Kidney (tissue), 22 donors: Measurements from ENCODE around the gene ZNF208. TPM values are rescaled to one million over a fixed set of nuclear protein-coding genes. Genes with fewer than 3 reads are reported as not detected.
A peak's percentile ranks its signal among the peaks of the same experiment; 100 is the strongest.
"Not testable (repeated sequence)": the region's sequence is repeated elsewhere in the genome, so short reads cannot be mapped to it uniquely, and the experiment has no call there.

Experiments
- DNase-seq, 5 donors: peaks; one replicate each; pipeline ENCODE4 v3.0.0-alpha.2; 2013 to 2020
- FAIRE-seq: peaks from 2 replicates; lab custom pipeline; 2012; peaks lifted over from hg19 to GRCh38; lab: Jason Lieb, UNC
- H3K27ac ChIP-seq, 2 donors: one replicate each; pipeline ENCODE4 v1.7.0; 2013; ENCODE audit warnings: low read depth in 2 of 2, low read length in 2 of 2, inconsistent platforms in 1 of 2
- H3K27me3 ChIP-seq: one replicate; pipeline ENCODE4 v1.7.1; 2013; ENCODE audit warnings: low read length, inconsistent platforms; ENCODE audit not compliant: control insufficient read depth, insufficient read depth
- H3K36me3 ChIP-seq, 3 donors: one replicate each; pipeline versions ENCODE4 v1.7.0 to v1.7.1; 2013; ENCODE audit warnings: low read length in 3 of 3, control low read depth in 1 of 3, inconsistent platforms in 1 of 3; ENCODE audit not compliant: insufficient read depth in 3 of 3, control insufficient read depth in 2 of 3
- H3K4me1 ChIP-seq, 3 donors: one replicate each; pipeline versions ENCODE4 v1.7.0 to v1.7.1; 2013; ENCODE audit warnings: low read length in 3 of 3, inconsistent platforms in 1 of 3, low read depth in 1 of 3; ENCODE audit not compliant: control insufficient read depth in 2 of 3, insufficient read depth in 2 of 3
- H3K4me3 ChIP-seq, 3 donors: one replicate each; pipeline versions ENCODE4 v1.7.0 to v1.8.1; 2013; ENCODE audit warnings: low read length in 3 of 3, control low read depth in 1 of 3, inconsistent platforms in 1 of 3
- H3K9ac ChIP-seq, 3 donors: one replicate each; pipeline versions ENCODE4 v1.7.0 to v1.7.1; 2013; ENCODE audit warnings: low read length in 3 of 3, control low read depth in 1 of 3, inconsistent platforms in 1 of 3
- H3K9me3 ChIP-seq, 3 donors: one replicate each; pipeline versions ENCODE4 v1.7.0 to v1.7.1; 2013; ENCODE audit warnings: low read length in 3 of 3, control low read depth in 1 of 3, inconsistent platforms in 1 of 3; ENCODE audit not compliant: control insufficient read depth in 2 of 3, insufficient read depth in 1 of 3
- CTCF ChIP-seq: IDR thresholded peaks from 3 replicates; pipeline ENCODE4 v1.5.1; 2012; ENCODE audit warnings: mild to moderate bottlenecking, moderate library complexity, borderline replicate concordance; ENCODE audit not compliant: insufficient read depth; ENCODE audit errors: extremely low read depth
- intact Hi-C: fragments of 100-400 bp; cut with DNase I; formaldehyde crosslinking; loops from one replicate; pipeline ENCODE4 v1.11.1; 2022
- long read RNA-seq, 10 donors: library from polyadenylated mRNA in 1 of 10; unstranded in 1 of 10; transcript quantifications; one replicate each; pipeline ENCODE4 v2.0.0 and lab custom pipeline, GENCODE V29; 2021 to 2026
- polyA plus RNA-seq: library from polyadenylated mRNA; stranded (reverse); fragments of 350-450 nt; fragmentation: Illumina TruSeq; extraction: RNeasy Lipid Tissue Mini Kit (QIAGEN cat#74804); gene quantifications from one replicate; pipeline ENCODE4 v1.2.3, GENCODE V29; 2014; ENCODE audit warnings: low read depth, low replicate concordance; ENCODE audit not compliant: insufficient read depth
- total RNA-seq: library from RNA; stranded (reverse); fragmentation: NEBNext Ultra II Directional; extraction: Animal tissue kit (Norgen Biotek cat#: 25700); gene quantifications from one replicate; pipeline ENCODE4 v1.2.1, GENCODE V29; 2021
- donor health status: control.
- donor health status: control.
- donor health status: control.
- donor health status: control.
- donor health status: control.
- donor health status: DM: yes; HTN: yes; CAD: no.
- donor health status: Normal renal cell carcinoma (clear cell type).

Gene ZNF208
- 7.8 TPM for total RNA-seq
- polyA plus RNA-seq: 2.0 TPM
- long read RNA-seq, donor 1: 0 reads
- long read RNA-seq, donor 2, partial matches to known transcripts: 0 of 1 reads
- long read RNA-seq, donor 2, other reads (novel, unspliced or antisense): 0 of 1 reads
- long read RNA-seq, donor 3, partial matches to known transcripts: 0 of 1 reads
- long read RNA-seq, donor 3, other reads (novel, unspliced or antisense): 0 of 1 reads
- long read RNA-seq, donor 4, partial matches to known transcripts: 0 of 2 reads
- long read RNA-seq, donor 4, other reads (novel, unspliced or antisense): 0 of 2 reads
- long read RNA-seq, donor 5: 0 reads
- long read RNA-seq, donor 6: 0 reads
- long read RNA-seq, donor 7, partial matches to known transcripts: 1 of 3 reads
- long read RNA-seq, donor 7, other reads (novel, unspliced or antisense): 2 of 3 reads
- long read RNA-seq, donor 8, partial matches to known transcripts: 0 of 2 reads
- long read RNA-seq, donor 8, other reads (novel, unspliced or antisense): 0 of 2 reads
- long read RNA-seq, donor 9: 0 reads
- long read RNA-seq, donor 10: 0 reads

- H3K36me3 ChIP-seq, H3K9ac ChIP-seq, H3K27me3 ChIP-seq, FAIRE-seq, H3K9me3 ChIP-seq, H3K4me1 ChIP-seq, H3K27ac ChIP-seq, intact Hi-C loops: not testable (repeated sequence)
- peak within 1 kb of the TSS; percentile 16 to 58 (median 55) for H3K4me3 ChIP-seq
- DNase-seq: peak in 3 of 5 donors; percentile 23 to 64 (median 36)
Measured at GRCh38 chr19:22010437-22011143, at the start of gene ZNF208. ZNF208 (minus strand) TSS chr19:22010943; CDS start chr19:22010794, 149 bp downstream.

- TF ChIP-seq CTCF: no peak
- FAIRE-seq (no peak), DNase-seq (no peak)
- H3K36me3 ChIP-seq: no peaks in the 10 kb centered on the region
- intact Hi-C loops: no loop called here
- no peaks in the 10 kb centered on the region for H3K27me3 ChIP-seq
- no peaks in the 10 kb centered on the region for H3K4me1 ChIP-seq
- H3K4me3 ChIP-seq: peak overlapping the region; percentile 68 to 81 (median 73)
- peak overlapping the region in 2 of 3 donors; percentile 44 to 51 for H3K9ac ChIP-seq
- H3K27ac ChIP-seq: no peak overlapping the region
- no peaks in the 10 kb centered on the region for H3K9me3 ChIP-seq
Measured at GRCh38 chr19:22052644-22053013, 41.9 kb upstream of the ZNF208 start.

- DNase-seq, FAIRE-seq, H3K4me1 ChIP-seq, H3K27me3 ChIP-seq, H3K9me3 ChIP-seq, H3K9ac ChIP-seq, H3K4me3 ChIP-seq, H3K27ac ChIP-seq, intact Hi-C loops, H3K36me3 ChIP-seq: not testable (repeated sequence)
Measured at GRCh38 chr19:22041151-22041550, 30.4 kb upstream of the ZNF208 start.

- Histone ChIP-seq H3K9ac (no peak overlapping the region), H3K9me3 (peaks cover 0 to 3% (median 0%) of the 10 kb centered on the region in 3 donors), H3K4me3 (no peak overlapping the region), H3K36me3 (no peaks in the 10 kb centered on the region), H3K4me1 (no peaks in the 10 kb centered on the region), H3K27me3 (no peaks in the 10 kb centered on the region), H3K27ac (no peak overlapping the region)
- FAIRE-seq (no peak), DNase-seq (no peak)
- TF ChIP-seq CTCF: no peak
- intact Hi-C loops: no loop called here
Measured at GRCh38 chr19:22030680-22031079, 19.9 kb upstream of the ZNF208 start.
